HG03457 (cell line): ENCODE measurements around the gene FUBP3.
"Not testable (repeated sequence)": the region's sequence is repeated elsewhere in the genome, so short reads cannot be mapped to it uniquely, and the experiment has no call there.

Source experiments
- ATAC-seq: cut with Tn5 transposase; IDR thresholded peaks from one replicate; pipeline ENCODE4 v1.9.1; 2021; ENCODE audit warnings: moderate number of reproducible peaks; ENCODE audit not compliant: unreplicated experiment

The FUBP3 gene

GRCh38 chr9:130680836-130681768, 101.7 kb downstream of the FUBP3 start:
- no peak for ATAC-seq

GRCh38 chr9:130681769-130682420, 102.5 kb downstream of the FUBP3 start:
- no peak for ATAC-seq

GRCh38 chr9:130682421-130683121, 103.2 kb downstream of the FUBP3 start:
- ATAC-seq: no peak

- no peak for ATAC-seq
Measured at GRCh38 chr9:130685104-130685503, 105.7 kb downstream of the FUBP3 start.

- not testable (repeated sequence) for ATAC-seq
Measured at GRCh38 chr9:130685945-130686344, 106.6 kb downstream of the FUBP3 start.

GRCh38 chr9:130687615-130688014, 108.2 kb downstream of the FUBP3 start:
- ATAC-seq: no peak
